ENCODE data around the gene STX2.
"Not testable (repeated sequence)": the region's sequence is repeated elsewhere in the genome, so short reads cannot be mapped to it uniquely, and the experiment has no call there.

The STX2 gene

GRCh38 chr12:130761537-130762318 is 77.3 kb downstream of the STX2 start:
- peak; percentile 64 for DNase-seq

DNA sequence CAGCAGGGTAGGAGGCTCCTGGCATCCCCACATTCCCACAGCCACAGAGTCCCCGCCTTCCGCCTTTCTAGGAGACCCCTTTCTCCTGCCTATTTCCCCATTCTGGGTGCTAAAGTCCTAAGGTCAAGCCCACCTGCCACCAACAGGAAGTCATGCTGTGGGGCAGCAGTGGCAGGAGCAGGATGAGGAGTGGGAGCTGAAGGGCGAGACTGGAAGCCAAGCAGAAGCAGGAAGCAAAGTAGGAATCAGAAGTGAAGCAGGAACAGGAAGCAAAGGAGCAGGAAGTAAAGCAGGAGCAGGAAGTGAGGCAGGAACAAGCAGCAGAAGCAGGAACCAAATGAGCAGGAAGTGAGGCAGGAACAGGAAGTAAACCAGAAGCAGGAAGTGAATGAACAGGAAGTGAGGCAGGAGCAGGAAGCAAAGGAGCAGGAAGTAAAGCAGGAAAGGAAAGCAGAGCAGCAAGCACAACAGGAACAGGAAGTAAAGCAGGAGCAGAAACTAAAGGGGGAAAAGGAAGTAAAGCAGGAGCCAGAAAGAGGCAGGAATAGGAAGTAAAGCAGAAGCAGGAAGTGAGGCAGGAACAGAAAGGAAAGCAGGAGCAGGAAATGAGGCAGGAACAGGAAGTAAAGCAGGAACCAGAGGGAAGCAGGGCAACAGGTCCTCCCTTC is 84.7 kb downstream of the STX2 start:
- DNase-seq = peak; percentile 96

DNA sequence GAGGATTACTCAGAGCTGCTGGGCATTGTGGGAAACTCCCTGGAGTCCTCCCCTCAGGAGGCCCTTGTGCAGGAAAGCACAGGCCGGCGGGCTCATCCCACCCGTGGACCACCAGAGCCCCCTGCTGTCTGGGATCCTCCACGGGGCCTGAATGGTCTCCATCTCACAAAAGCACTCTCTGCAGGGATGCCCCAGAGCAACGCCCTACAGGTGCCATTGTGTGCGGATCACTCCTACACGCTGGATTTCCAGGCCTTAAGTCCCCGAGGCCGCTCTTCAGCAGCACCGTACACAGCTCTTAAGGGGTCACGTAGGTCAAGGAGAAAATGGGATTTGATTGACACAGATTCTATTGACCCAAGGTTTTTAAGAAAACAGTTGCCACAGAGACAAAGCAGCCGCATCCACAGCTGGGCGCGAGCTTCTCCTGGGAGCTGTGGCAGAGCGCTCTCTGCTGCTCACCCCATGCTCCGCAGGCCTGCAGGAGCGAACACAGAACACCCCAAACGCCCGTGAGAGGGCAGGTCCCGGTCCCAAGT is 86.3 kb downstream of the STX2 start:
- peak; percentile 46 for DNase-seq

- DNase-seq = not testable (repeated sequence)
Measured at GRCh38 chr12:130752037-130752436, 87.0 kb downstream of the STX2 start.

DNA sequence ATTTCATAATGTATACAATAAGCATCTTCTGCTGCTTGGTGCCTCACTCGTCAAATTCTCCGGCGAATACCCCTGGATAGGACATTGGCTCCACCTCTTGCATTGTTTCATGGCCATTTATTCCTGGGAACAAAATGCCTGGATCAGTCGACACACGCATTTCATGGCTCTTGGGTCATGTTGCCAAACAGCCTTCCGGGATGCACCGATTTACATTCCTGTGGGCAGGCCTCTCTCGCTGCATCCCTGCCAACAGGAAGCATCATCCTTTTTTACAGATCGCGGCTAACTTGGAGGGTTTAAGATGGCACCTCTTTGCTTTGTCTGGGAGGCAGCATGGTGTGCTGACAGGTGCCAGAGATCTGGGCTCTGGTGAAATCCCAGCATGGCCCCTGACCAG is 90.3 kb downstream of the STX2 start:
- no peak for DNase-seq

- DNase-seq = peak; percentile 77
Measured at GRCh38 chr12:130747867-130748740, 90.9 kb downstream of the STX2 start.

GRCh38 chr12:130746546-130746945 is 92.5 kb downstream of the STX2 start:
- DNase-seq = no peak

- DNase-seq = no peak
Measured at GRCh38 chr12:130745921-130746320, 93.1 kb downstream of the STX2 start.

DNA sequence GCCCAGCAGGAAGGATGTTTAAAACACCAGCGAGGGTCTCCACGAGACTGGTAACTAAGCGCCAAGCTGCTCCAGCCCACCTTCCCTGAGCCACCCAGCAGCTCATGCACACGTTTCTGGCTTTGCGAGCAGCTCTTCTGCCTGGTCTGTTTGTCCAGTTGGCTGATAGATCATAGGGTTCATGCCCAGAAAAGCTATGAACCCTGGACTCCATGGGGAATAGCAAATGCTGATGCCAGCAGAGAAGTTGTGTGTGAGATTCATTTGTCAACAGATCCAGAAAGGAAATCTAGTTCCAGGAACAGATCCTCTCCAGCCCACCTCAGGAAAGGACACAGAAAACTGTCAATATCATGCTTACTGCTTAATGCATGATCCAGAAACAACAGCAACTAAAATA is 94.8 kb downstream of the STX2 start:
- no peak for DNase-seq

- DNase-seq = no peak
Measured at GRCh38 chr12:130743606-130744005, 95.4 kb downstream of the STX2 start.

DNA sequence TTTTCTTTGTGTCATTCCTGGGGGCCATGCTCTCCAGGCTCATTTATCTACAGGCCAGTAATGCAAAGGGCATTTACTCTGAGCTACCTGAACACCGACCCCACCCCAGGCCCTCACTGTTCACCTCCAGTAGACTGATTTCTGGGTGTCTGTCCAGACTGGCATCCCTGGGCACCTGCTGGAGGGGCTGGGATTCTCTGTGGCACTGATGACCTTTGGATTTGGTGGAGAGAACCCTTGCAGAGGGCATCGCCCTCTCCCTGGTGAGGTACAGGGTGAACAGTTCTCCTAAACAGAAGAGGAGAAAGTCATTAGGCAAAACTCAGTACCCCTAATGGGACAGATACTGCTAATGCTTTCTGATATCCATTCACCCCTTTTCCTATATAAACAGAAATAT is 95.9 kb downstream of the STX2 start:
- no peak for DNase-seq

- DNase-seq = no peak
Measured at GRCh38 chr12:130742716-130743115, 96.3 kb downstream of the STX2 start.

GRCh38 chr12:130742112-130742511 is 96.9 kb downstream of the STX2 start:
- no peak for DNase-seq

Data from NCI-H2171 treated with DMSO at 0.1 percent for 48 hours (cell line).